Heart left ventricle (tissue), 13 donors: Measurements from ENCODE around the gene TEKT2.

Experiments
- POLR2A ChIP-seq, 2 donors: fragments of 450-650 bp; IDR thresholded peaks; one replicate each; pipeline ENCODE4 v1.6.1; 2017; ENCODE audit warnings: antibody characterized with exemption in 2 of 2, mild to moderate bottlenecking in 2 of 2, moderate library complexity in 2 of 2
- TF ChIP-seq, protein P1 (sequence below), 12 donors: fragments of 200-600 bp; sonication (generic) in 4 of 12; IDR thresholded peaks; one replicate each; pipeline versions ENCODE4 v1.5.0 to v1.8.0; 2018 to 2022; ENCODE audit warnings: antibody characterized with exemption in 12 of 12, mild to moderate bottlenecking in 5 of 12
- donor health status: ischemic (EF 13 %, LVEDD 7.1; RV severe dilation, severe dysfunction).
- donor health status: DM: no; HTN: yes; CAD: no.
- donor health status: DM: no; HTN: no; CAD: no.
- donor health status: ischemic (EF 25% LVEDD 6.9; RV normal size, moderate dysfunction).
- donor health status: ischemic (EF 25% LVEDD 5.7; RV mildly dilated, moderate dysfunction).
- donor health status: ischemic (EF 35%, LVEDD 5.7; RV mildly dilated, moderate dysfunction).
- donor health status: nonischemic (EF 11% LVEDD 7.7; RV severe dilation, severe dysfunction).
- donor health status: DM: yes; HTN: yes; CAD: no.
- donor health status: PGD.
- donor health status: ischemic (EF 29% LVEDD 5.4; RV normal size, mild dysfunction).
- donor health status: nonischemic (EF 23%, LVEDD 6.1; RV moderate dilation, normal function).

GRCh38 chr1:36095760-36096405 is 12.0 kb downstream of the TEKT2 start:
- TF ChIP-seq, protein P1, sequence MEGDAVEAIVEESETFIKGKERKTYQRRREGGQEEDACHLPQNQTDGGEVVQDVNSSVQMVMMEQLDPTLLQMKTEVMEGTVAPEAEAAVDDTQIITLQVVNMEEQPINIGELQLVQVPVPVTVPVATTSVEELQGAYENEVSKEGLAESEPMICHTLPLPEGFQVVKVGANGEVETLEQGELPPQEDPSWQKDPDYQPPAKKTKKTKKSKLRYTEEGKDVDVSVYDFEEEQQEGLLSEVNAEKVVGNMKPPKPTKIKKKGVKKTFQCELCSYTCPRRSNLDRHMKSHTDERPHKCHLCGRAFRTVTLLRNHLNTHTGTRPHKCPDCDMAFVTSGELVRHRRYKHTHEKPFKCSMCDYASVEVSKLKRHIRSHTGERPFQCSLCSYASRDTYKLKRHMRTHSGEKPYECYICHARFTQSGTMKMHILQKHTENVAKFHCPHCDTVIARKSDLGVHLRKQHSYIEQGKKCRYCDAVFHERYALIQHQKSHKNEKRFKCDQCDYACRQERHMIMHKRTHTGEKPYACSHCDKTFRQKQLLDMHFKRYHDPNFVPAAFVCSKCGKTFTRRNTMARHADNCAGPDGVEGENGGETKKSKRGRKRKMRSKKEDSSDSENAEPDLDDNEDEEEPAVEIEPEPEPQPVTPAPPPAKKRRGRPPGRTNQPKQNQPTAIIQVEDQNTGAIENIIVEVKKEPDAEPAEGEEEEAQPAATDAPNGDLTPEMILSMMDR (IDR thresholded peaks at IDR 0.05): no peak
- no peak for TF ChIP-seq POLR2A (IDR thresholded peaks at IDR 0.05)
